K562 (cell line): Measurements from ENCODE around the gene RPS17. TPM values are rescaled to one million over a fixed set of nuclear protein-coding genes. Genes with fewer than 3 reads are reported as not detected.

Experiments
- ADNP ChIP-seq: fragments of 200-800 bp; sonication (Bioruptor generic); IDR thresholded peaks from 2 replicates; pipeline ENCODE4 v1.6.1; 2016; ENCODE audit warnings: missing genetic modification characterization, missing compliant biosample characterization
- CCAR2 ChIP-seq: fragments of 200-400 bp; formaldehyde crosslinking; IDR thresholded peaks from 2 replicates; pipeline ENCODE4 v1.6.1; 2017; ENCODE audit warnings: mild to moderate bottlenecking, low read depth, low read length
- CREBBP ChIP-seq: IDR thresholded peaks from one replicate; pipeline ENCODE4 v1.6.1; 2012; ENCODE audit warnings: low read depth, mild to moderate bottlenecking, control low read depth, inconsistent platforms, low read length
- DMBX1 ChIP-seq: fragments of 250-450 bp; sonication (Bioruptor Pico); IDR thresholded peaks from 2 replicates; pipeline ENCODE4 v1.8.0; 2022; ENCODE audit warnings: inconsistent platforms, mild to moderate bottlenecking, moderate library complexity, borderline replicate concordance
- FIP1L1 ChIP-seq: fragments of 200-400 bp; formaldehyde crosslinking; IDR thresholded peaks from 2 replicates; pipeline ENCODE4 v1.6.1; 2018; ENCODE audit warnings: mild to moderate bottlenecking, low read depth, low read length; ENCODE audit not compliant: poor library complexity, severe bottlenecking
- FOXK1 ChIP-seq: sonication (generic); formaldehyde crosslinking; IDR thresholded peaks from 2 replicates; pipeline ENCODE4 v1.8.0; 2022; ENCODE audit warnings: missing genetic modification reagents, mild to moderate bottlenecking, borderline replicate concordance
- HDAC3 ChIP-seq: fragments of 450-650 bp; IDR thresholded peaks from 2 replicates; pipeline ENCODE4 v1.6.1; 2018; ENCODE audit warnings: borderline replicate concordance, mild to moderate bottlenecking, moderate library complexity; ENCODE audit not compliant: partially characterized antibody
- HIVEP1 ChIP-seq: fragments of 250-450 bp; sonication (Bioruptor Pico); IDR thresholded peaks from 2 replicates; pipeline ENCODE4 v1.4.0; 2020; ENCODE audit warnings: mild to moderate bottlenecking
- HNRNPL ChIP-seq: fragments of 200-400 bp; formaldehyde crosslinking; IDR thresholded peaks from 2 replicates; pipeline ENCODE4 v1.6.1; 2017; ENCODE audit warnings: low read depth, mild to moderate bottlenecking, low read length
- KDM1A ChIP-seq, 2 experiments: fragments of 450-650 bp; IDR thresholded peaks; 2 replicates each; pipeline ENCODE4 v1.6.1; 2016; ENCODE audit warnings: mild to moderate bottlenecking in 2 of 2
- MAFF ChIP-seq: IDR thresholded peaks from 2 replicates; pipeline ENCODE4 v1.6.1; 2012; ENCODE audit warnings: low read length, improper control_type of control experiment
- MIER1 ChIP-seq: fragments of 450-650 bp; IDR thresholded peaks from 2 replicates; pipeline ENCODE4 v1.6.1; 2016; ENCODE audit warnings: antibody characterized with exemption, mild to moderate bottlenecking, low read depth
- NELFE ChIP-seq: IDR thresholded peaks from 2 replicates; pipeline ENCODE4 v1.6.1; 2011; ENCODE audit warnings: mild to moderate bottlenecking; ENCODE audit not compliant: insufficient read depth, insufficient read length
- PRPF4 ChIP-seq: fragments of 200-400 bp; formaldehyde crosslinking; IDR thresholded peaks from one replicate; pipeline ENCODE4 v1.6.1; 2017; ENCODE audit warnings: low read length, low read depth, mild to moderate bottlenecking; ENCODE audit not compliant: insufficient read depth, poor library complexity, severe bottlenecking
- RBM22 ChIP-seq: fragments of 200-400 bp; formaldehyde crosslinking; IDR thresholded peaks from 2 replicates; pipeline ENCODE4 v1.6.1; 2018; ENCODE audit warnings: low read length, low read depth; ENCODE audit not compliant: poor library complexity, severe bottlenecking
- RHOXF2B ChIP-seq: fragments of 250-450 bp; sonication (Bioruptor Pico); conservative IDR thresholded peaks from 2 replicates; pipeline ENCODE4 v1.5.1; 2021
- SIN3B ChIP-seq: fragments of 450-650 bp; IDR thresholded peaks from 2 replicates; pipeline ENCODE4 v1.6.1; 2017; ENCODE audit warnings: low read depth, mild to moderate bottlenecking, moderate library complexity
- SMARCE1 ChIP-seq: fragments of 450-650 bp; IDR thresholded peaks from 2 replicates; pipeline ENCODE4 v1.7.1; 2016; ENCODE audit warnings: mild to moderate bottlenecking
- TBP ChIP-seq: optimal IDR thresholded peaks from 2 replicates; pipeline ENCODE3; 2011; ENCODE audit warnings: low read depth, low read length, improper control_type of control experiment
- TCF7 ChIP-seq: sonication (generic); IDR thresholded peaks from 2 replicates; pipeline ENCODE4 v1.6.1; 2016; ENCODE audit warnings: antibody characterized with exemption, borderline replicate concordance
- YBX1 ChIP-seq: fragments of 450-650 bp; IDR thresholded peaks from 2 replicates; pipeline ENCODE4 v1.7.1; 2016; ENCODE audit warnings: mild to moderate bottlenecking
- ZFPM2 ChIP-seq: fragments of 250-450 bp; sonication (Bioruptor Pico); IDR thresholded peaks from 2 replicates; pipeline ENCODE4 v1.5.1; 2022; ENCODE audit warnings: mild to moderate bottlenecking
- ZKSCAN3 ChIP-seq: fragments of 250-450 bp; sonication (Bioruptor Pico); IDR thresholded peaks from 2 replicates; pipeline ENCODE4 v1.4.0; 2020
- ZNF134 ChIP-seq: fragments of 250-450 bp; sonication (Bioruptor Pico); conservative IDR thresholded peaks from 2 replicates; pipeline ENCODE4 v1.4.0; 2020
- ZNF184 ChIP-seq: sonication (generic); formaldehyde crosslinking; IDR thresholded peaks from 2 replicates; pipeline ENCODE4 v1.5.0; 2020; ENCODE audit warnings: missing genetic modification reagents
- ZNF695 ChIP-seq: fragments of 450-650 bp; formaldehyde crosslinking; IDR thresholded peaks from 2 replicates; pipeline ENCODE4 v1.4.0; 2020; ENCODE audit warnings: mild to moderate bottlenecking, moderate library complexity
- ZSCAN32 ChIP-seq: fragments of 450-650 bp; formaldehyde crosslinking; IDR thresholded peaks from 2 replicates; pipeline ENCODE4 v1.4.0; 2020; ENCODE audit warnings: mild to moderate bottlenecking, moderate library complexity
- polyA plus RNA-seq, 8 experiments: library from polyadenylated mRNA; depleted of rRNA in 4 of 8; stranded (reverse) in 5 of 8; unstranded in 3 of 8; fragments of >200 nt; fragmentation: Nextera tagmentation in 2 of 8; fragmentation: Illumina TruSeq in 1 of 8; extraction: Ambion mirVana in 2 of 8; extraction: Trizol in 1 of 8; gene quantifications; 2 replicates each; pipeline versions ENCODE4 v1.2.1 to v1.2.3, GENCODE V29; 2011 to 2014; ENCODE audit warnings: inconsistent platforms in 1 of 8, missing spikeins in 1 of 8
- total RNA-seq, 7 experiments: library from RNA; depleted of rRNA in 6 of 7; stranded (reverse); fragments of >200 nt in 6 of 7; fragmentation: Illumina TruSeq in 2 of 7; extraction: Trizol in 2 of 7; gene quantifications; 2 replicates each; pipeline versions ENCODE4 v1.2.1 to v1.2.3, GENCODE V29; 2011 to 2021; ENCODE audit warnings: low replicate concordance in 1 of 7
- TF ChIP-seq, protein P1 (sequence below): sonication (generic); formaldehyde crosslinking; IDR thresholded peaks from 2 replicates; pipeline ENCODE4 v1.9.0; 2022; ENCODE audit warnings: mild to moderate bottlenecking, missing genetic modification reagents
- TF ChIP-seq, protein P2 (sequence below): fragments of 450-650 bp; IDR thresholded peaks from 2 replicates; pipeline ENCODE4 v1.6.1; 2018; ENCODE audit warnings: mild to moderate bottlenecking, low read depth; ENCODE audit not compliant: partially characterized antibody

Gene RPS17
- total and polyA plus RNA-seq, 9 of the 15 experiments (the other 6 are each of a cell fraction or from before 2014, with no cell fraction given): 1,988 to 6,515 (median 5,229) TPM

GRCh38 chr15:82540055-82540983, at the start of gene RPS17 (continued):
- TF ChIP-seq FOXK1 (CRISPR knock-in tag) (peak; percentile 77), ZSCAN32 (CRISPR knock-in tag) (no peak), ZFPM2 (CRISPR knock-in tag) (0 out of 2 replicates have a peak, but pooled peaks have one; percentile 11), TBP (no peak), ZNF184 (CRISPR knock-in tag) (no peak), PRPF4 (peak; percentile 95), NELFE (no peak), ADNP (tag) (no peak), HIVEP1 (CRISPR knock-in tag) (no peak), RHOXF2B (CRISPR knock-in tag) (no peak), MIER1 (no peak), HNRNPL (0 out of 2 replicates have a peak, but pooled peaks have one; percentile 26), ZNF134 (CRISPR knock-in tag) (no peak), ZNF695 (CRISPR knock-in tag) (no peak), SIN3B (peak; percentile 75; the same call in 1 of the 2 replicates), ZKSCAN3 (CRISPR knock-in tag) (no peak), YBX1 (no peak), SMARCE1 (no peak), KDM1A (IDR thresholded peaks at IDR 0.05) (peak in 1 of 2 experiments; percentile 19; a peak in 1 of 4 replicates), CCAR2 (no peak), TCF7 (no peak), HDAC3 (no peak), RBM22 (peak; percentile 99), FIP1L1 (peak; percentile 89), CREBBP (no peak), DMBX1 (CRISPR knock-in tag) (peak; percentile 47; the same call in 1 of the 2 replicates), MAFF (no peak; the same call in 1 of the 2 replicates)
- TF ChIP-seq, protein P1, sequence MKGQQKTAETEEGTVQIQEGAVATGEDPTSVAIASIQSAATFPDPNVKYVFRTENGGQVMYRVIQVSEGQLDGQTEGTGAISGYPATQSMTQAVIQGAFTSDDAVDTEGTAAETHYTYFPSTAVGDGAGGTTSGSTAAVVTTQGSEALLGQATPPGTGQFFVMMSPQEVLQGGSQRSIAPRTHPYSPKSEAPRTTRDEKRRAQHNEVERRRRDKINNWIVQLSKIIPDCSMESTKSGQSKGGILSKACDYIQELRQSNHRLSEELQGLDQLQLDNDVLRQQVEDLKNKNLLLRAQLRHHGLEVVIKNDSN (CRISPR knock-in tag): no peak
- TF ChIP-seq, protein P2, sequence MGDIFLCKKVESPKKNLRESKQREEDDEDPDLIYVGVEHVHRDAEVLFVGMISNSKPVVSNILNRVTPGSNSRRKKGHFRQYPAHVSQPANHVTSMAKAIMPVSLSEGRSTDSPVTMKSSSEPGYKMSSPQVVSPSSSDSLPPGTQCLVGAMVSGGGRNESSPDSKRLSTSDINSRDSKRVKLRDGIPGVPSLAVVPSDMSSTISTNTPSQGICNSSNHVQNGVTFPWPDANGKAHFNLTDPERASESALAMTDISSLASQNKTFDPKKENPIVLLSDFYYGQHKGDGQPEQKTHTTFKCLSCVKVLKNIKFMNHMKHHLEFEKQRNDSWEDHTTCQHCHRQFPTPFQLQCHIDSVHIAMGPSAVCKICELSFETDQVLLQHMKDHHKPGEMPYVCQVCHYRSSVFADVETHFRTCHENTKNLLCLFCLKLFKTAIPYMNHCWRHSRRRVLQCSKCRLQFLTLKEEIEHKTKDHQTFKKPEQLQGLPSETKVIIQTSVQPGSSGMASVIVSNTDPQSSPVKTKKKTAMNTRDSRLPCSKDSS: no peak
